ENCODE measurements around the gene ILRUN. TPM values are rescaled to one million over a fixed set of nuclear protein-coding genes. Genes with fewer than 3 reads are reported as not detected.

Gene ILRUN
- polyA plus RNA-seq, 1 of the 3 experiments (the other 2 are of a cell fraction): 19.5 TPM

DNA sequence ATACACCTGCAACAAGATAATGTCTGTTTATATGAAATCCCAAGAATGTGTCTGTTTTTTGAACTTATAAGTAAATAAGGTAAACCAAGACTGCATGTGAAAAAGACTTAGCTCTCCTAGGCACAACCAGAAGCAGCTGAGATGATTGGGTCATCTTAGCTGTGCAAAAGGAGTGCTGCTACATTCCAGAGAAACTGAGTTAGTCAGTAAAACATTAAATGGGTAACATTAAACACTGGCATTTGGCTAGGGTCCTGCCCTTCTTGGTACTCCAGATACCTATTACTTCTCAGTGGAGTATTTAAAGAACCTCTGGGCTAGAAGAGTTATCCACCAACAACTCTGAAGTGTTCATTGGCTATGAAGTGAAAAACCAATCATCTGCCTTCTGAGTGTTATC is 47.8 kb downstream of the ILRUN start:
- H3K4me3 ChIP-seq (ENCODE audit: low read depth in 2 of 2, low read length in 1 of 2): no peak overlapping the region
- peaks cover 48% of the 10 kb centered on the region for H3K79me2 ChIP-seq (ENCODE audit: insufficient read depth)
- TF ChIP-seq MEF2A (IDR thresholded peaks at IDR 0.05; ENCODE audit: borderline replicate concordance, low read depth) (no peak), MXI1 (IDR thresholded peaks at IDR 0.05; ENCODE audit: low read depth, low read length) (no peak), GABPA (IDR thresholded peaks at IDR 0.05; ENCODE audit: low read depth) (no peak)
- TF ChIP-seq, protein P1, sequence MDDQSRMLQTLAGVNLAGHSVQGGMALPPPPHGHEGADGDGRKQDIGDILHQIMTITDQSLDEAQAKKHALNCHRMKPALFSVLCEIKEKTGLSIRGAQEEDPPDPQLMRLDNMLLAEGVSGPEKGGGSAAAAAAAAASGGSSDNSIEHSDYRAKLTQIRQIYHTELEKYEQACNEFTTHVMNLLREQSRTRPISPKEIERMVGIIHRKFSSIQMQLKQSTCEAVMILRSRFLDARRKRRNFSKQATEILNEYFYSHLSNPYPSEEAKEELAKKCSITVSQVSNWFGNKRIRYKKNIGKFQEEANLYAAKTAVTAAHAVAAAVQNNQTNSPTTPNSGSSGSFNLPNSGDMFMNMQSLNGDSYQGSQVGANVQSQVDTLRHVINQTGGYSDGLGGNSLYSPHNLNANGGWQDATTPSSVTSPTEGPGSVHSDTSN (IDR thresholded peaks at IDR 0.05): no peak
- peaks cover 11% of the 10 kb centered on the region for H3F3A ChIP-seq (replicated peaks; ENCODE audit: insufficient read depth)
- CTCF ChIA-PET: no interaction called here
- no peaks in the 10 kb centered on the region for H3K9me2 ChIP-seq
- no peak overlapping the region for H3K4me2 ChIP-seq
- H3K4me1 ChIP-seq (ENCODE audit: control insufficient read depth in 1 of 2, insufficient read depth in 2 of 2, low read depth in 1 of 2, low read length in 1 of 2): no peaks in the 10 kb centered on the region
- no peaks in the 10 kb centered on the region for H4K20me1 ChIP-seq (ENCODE audit: insufficient read depth)
- no peaks in the 10 kb centered on the region for H3K9me3 ChIP-seq
- no peak overlapping the region for H2AFZ ChIP-seq (ENCODE audit: low read depth)
- no peak overlapping the region for H3K9ac ChIP-seq
- no peak for DNase-seq
- peaks cover 14 to 18% of the 10 kb centered on the region in 2 experiments for H3K36me3 ChIP-seq (replicated peaks in 1 of 2; ENCODE audit: control insufficient read depth in 1 of 2, insufficient read depth in 2 of 2, low read length in 1 of 2)
- no peak overlapping the region for H3K27ac ChIP-seq (ENCODE audit: low read depth in 2 of 2, low read length in 1 of 2)
- H3K27me3 ChIP-seq (ENCODE audit: insufficient read depth): no peaks in the 10 kb centered on the region
- POLR2A ChIA-PET: no interaction called here

Small RNA genes lying within 50 kb of the gene (small RNA-seq; reads per million reads assigned to genes)
- gene RN7SL200P: 0 reads per million in 7 experiments

Other genes with a start within 250 kb of the ILRUN start
- gene PACSIN1, start 230.7 kb downstream of the ILRUN start, polyA plus RNA-seq (2012; rRNA removed): 0.02 and 0.05 TPM in 2 replicates
- 0.03 and 0.10 TPM in 2 replicates for gene SPDEF, start 140.4 kb downstream of the ILRUN start, polyA plus RNA-seq (2012; rRNA removed)
- 268 and 278 TPM in 2 replicates for gene SNRPC, start 60.7 kb upstream of the ILRUN start, polyA plus RNA-seq (2012; rRNA removed)
- gene BLTP3A, start 95.3 kb upstream of the ILRUN start, polyA plus RNA-seq (2012; rRNA removed): 3.1 and 4.4 TPM in 2 replicates
- 21.8 and 29.3 TPM in 2 replicates for gene TAF11, start 191.3 kb upstream of the ILRUN start, polyA plus RNA-seq (2012; rRNA removed)
- gene ANKS1A, start 192.5 kb upstream of the ILRUN start, polyA plus RNA-seq (2012; rRNA removed): 7.6 and 8.2 TPM in 2 replicates